ENCODE results near the gene KCNN3.

The KCNN3 gene

GRCh38 chr1:154865442-154866256 is 4.4 kb downstream of the KCNN3 start:
- intact Hi-C loops (cut with DNase I): no loop called here
- peak in 39 of 42 donors; percentile 41 to 94 (median 71) for DNase-seq

GRCh38 chr1:154864189-154864975 is 5.7 kb downstream of the KCNN3 start:
- DNase-seq: no peak
- intact Hi-C loops (cut with DNase I): no loop called here

- intact Hi-C loops (cut with DNase I): no loop called here
- DNase-seq: peak in 9 of 42 donors; percentile 23 to 72 (median 55)
Observed at GRCh38 chr1:154863315-154864174, 6.5 kb downstream of the KCNN3 start.

GRCh38 chr1:154862907-154863306 is 7.2 kb downstream of the KCNN3 start:
- no peak for DNase-seq
- intact Hi-C loops (cut with DNase I): no loop called here

GRCh38 chr1:154861607-154862094 is 8.4 kb downstream of the KCNN3 start:
- no peak for DNase-seq
- intact Hi-C loops (cut with DNase I): no loop called here

GRCh38 chr1:154860156-154860870 is 9.8 kb downstream of the KCNN3 start:
- intact Hi-C loops (cut with DNase I): no loop called here
- no peak for DNase-seq

GRCh38 chr1:154859786-154860155 is 10.3 kb downstream of the KCNN3 start:
- intact Hi-C loops (cut with DNase I): no loop called here
- no peak for DNase-seq

- DNase-seq: no peak
- intact Hi-C loops (cut with DNase I): no loop called here
Observed at GRCh38 chr1:154859151-154859785, 10.8 kb downstream of the KCNN3 start.

GRCh38 chr1:154857441-154858215 is 12.5 kb downstream of the KCNN3 start:
- peak in 1 of 42 donors; percentile 17 for DNase-seq
- intact Hi-C loops (cut with DNase I): no loop called here

- intact Hi-C loops (cut with DNase I): no loop called here
- no peak for DNase-seq
Observed at GRCh38 chr1:154857022-154857421, 13.1 kb downstream of the KCNN3 start.

GRCh38 chr1:154856544-154856943 is 13.5 kb downstream of the KCNN3 start:
- DNase-seq: no peak
- intact Hi-C loops (cut with DNase I): no loop called here

- intact Hi-C loops (cut with DNase I): no loop called here
- no peak for DNase-seq
Observed at GRCh38 chr1:154856049-154856448, 14.0 kb downstream of the KCNN3 start.

GRCh38 chr1:154855186-154855851 is 14.8 kb downstream of the KCNN3 start:
- intact Hi-C loops (cut with DNase I): no loop called here

GRCh38 chr1:154852845-154853244 is 17.2 kb downstream of the KCNN3 start:
- intact Hi-C loops (cut with DNase I): no loop called here
- no peak for DNase-seq

More at GRCh38 chr1:154855186-154855851, 14.8 kb downstream of the KCNN3 start:
- DNase-seq: no peak

GRCh38 chr1:154851392-154852177 is 18.5 kb downstream of the KCNN3 start:
- no peak for DNase-seq
- intact Hi-C loops (cut with DNase I): no loop called here

- intact Hi-C loops (cut with DNase I): no loop called here
- peak in 2 of 42 donors; percentile 56 to 69 for DNase-seq
Observed at GRCh38 chr1:154849645-154850131, 20.4 kb downstream of the KCNN3 start.

All from head of caudate nucleus (tissue), 42 donors.